ENCODE measurements around the gene STRIP1. TPM values are rescaled to one million over a fixed set of nuclear protein-coding genes. Genes with fewer than 3 reads are reported as not detected.

STRIP1 gene
- total RNA-seq, 4 donors from 2014 or later: 43.0 to 71.0 (median 57.6) TPM

DNA sequence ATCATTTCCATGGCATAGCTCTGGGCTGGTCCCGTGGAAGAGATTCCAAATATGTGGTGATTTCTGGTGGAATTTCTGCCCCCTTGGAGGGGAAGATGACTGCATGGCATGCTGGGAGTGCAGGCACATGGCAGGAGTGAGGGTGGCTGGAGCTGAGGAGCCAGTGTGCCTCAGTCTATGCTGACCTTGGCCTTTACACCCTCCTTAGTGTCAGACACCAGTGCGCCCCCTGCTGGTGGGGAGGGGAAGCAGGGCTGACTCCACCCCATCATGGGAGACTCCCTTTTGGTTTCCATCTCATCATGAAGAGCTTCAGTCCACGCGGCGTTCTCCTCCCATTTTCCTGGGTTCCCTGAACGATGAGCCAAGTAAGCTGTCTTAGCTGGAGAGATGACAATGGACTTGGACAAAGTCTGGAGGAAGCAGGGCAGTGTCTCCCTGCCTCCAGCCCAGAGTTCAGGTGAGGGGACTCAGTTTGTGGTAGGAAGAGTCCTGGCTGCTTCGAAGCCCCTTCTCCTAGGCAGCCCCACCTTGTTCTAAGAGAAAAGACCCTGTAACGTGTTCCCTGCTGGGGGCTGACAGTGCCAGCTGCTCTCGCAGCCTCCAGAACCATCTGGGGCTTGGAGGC, 25.7 kb downstream of the STRIP1 start:
- DNase-seq (ENCODE audit: low spot score in 2 of 2): no peak
- Histone ChIP-seq H3K4me3 (no peak overlapping the region), H3K9me3 (no peaks in the 10 kb centered on the region), H3K27me3 (no peaks in the 10 kb centered on the region), H3K36me3 (peaks cover 28% of the 10 kb centered on the region), H3K27ac (no peak overlapping the region), H3K4me1 (peaks cover 26% of the 10 kb centered on the region)
- TF ChIP-seq POLR2A (IDR thresholded peaks at IDR 0.05): no peak
- TF ChIP-seq, protein P1, sequence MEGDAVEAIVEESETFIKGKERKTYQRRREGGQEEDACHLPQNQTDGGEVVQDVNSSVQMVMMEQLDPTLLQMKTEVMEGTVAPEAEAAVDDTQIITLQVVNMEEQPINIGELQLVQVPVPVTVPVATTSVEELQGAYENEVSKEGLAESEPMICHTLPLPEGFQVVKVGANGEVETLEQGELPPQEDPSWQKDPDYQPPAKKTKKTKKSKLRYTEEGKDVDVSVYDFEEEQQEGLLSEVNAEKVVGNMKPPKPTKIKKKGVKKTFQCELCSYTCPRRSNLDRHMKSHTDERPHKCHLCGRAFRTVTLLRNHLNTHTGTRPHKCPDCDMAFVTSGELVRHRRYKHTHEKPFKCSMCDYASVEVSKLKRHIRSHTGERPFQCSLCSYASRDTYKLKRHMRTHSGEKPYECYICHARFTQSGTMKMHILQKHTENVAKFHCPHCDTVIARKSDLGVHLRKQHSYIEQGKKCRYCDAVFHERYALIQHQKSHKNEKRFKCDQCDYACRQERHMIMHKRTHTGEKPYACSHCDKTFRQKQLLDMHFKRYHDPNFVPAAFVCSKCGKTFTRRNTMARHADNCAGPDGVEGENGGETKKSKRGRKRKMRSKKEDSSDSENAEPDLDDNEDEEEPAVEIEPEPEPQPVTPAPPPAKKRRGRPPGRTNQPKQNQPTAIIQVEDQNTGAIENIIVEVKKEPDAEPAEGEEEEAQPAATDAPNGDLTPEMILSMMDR (IDR thresholded peaks at IDR 0.05): peak in 1 of 2 donors; percentile 72
- 86% methylated on average over 9 of the region's 9 CpGs for WGBS

DNA sequence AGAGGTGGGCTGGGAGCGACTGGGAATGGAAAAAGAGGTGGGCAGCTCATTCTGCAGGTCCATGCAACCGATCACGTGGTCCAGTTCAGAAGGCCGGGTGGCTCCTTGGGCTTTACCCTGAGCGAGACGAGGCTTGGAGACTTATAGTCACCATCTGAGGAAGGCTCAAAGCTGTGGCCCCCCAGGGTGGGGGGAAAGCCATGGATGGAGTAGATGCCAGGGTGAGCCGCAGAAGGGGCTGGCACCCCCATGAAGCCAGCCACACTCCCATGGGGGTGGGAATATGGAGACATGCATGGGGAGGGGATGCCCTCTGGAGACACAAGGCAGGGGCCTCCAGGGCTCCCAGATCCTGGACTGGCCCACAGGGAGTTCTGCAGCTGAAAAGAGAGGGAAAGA, 26.2 kb downstream of the STRIP1 start:
- no peak overlapping the region for H3K27ac ChIP-seq
- WGBS: 97% methylated on average over 6 of the region's 7 CpGs
- DNase-seq (ENCODE audit: low spot score in 2 of 2): no peak
- H3K9me3 ChIP-seq: no peaks in the 10 kb centered on the region
- TF ChIP-seq POLR2AphosphoS5 (IDR thresholded peaks at IDR 0.05) (no peak), EP300 (IDR thresholded peaks at IDR 0.05) (no peak)
- TF ChIP-seq, protein P1 (IDR thresholded peaks at IDR 0.05): no peak
- H3K4me1 ChIP-seq: peaks cover 26% of the 10 kb centered on the region
- no peaks in the 10 kb centered on the region for H3K27me3 ChIP-seq
- H3K4me3 ChIP-seq: no peak overlapping the region
- H3K36me3 ChIP-seq: peaks cover 24% of the 10 kb centered on the region

DNA sequence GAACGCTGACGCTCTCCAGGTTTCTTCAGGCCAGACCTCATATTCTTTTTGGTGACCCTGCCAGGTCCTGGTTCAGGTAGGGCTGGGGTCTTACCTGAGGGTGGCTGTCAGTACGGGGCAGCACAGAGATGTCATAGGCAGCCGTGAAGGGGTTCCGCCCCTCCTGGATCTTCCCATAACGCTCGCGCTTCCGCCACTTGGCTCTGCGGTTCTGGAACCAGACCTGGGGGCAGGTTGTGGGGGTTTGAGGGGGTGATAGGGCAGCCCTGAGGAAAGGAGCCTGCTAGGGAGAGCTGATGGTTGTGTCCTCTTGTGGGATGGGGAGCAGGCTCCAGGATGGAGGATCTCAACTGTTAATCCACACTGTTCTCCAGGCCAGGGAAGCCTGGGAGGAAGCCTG, 26.9 kb downstream of the STRIP1 start:
- DNase-seq (ENCODE audit: low spot score in 2 of 2): no peak
- H3K9me3 ChIP-seq: no peaks in the 10 kb centered on the region
- H3K4me3 ChIP-seq: no peak overlapping the region
- TF ChIP-seq POLR2A (IDR thresholded peaks at IDR 0.05): no peak
- TF ChIP-seq, protein P1 (IDR thresholded peaks at IDR 0.05): no peak
- 93% methylated on average over 10 of the region's 10 CpGs for WGBS
- H3K36me3 ChIP-seq: peaks cover 17% of the 10 kb centered on the region
- peaks cover 21% of the 10 kb centered on the region for H3K4me1 ChIP-seq
- H3K27me3 ChIP-seq: peaks cover 6% of the 10 kb centered on the region
- H3K27ac ChIP-seq: no peak overlapping the region

DNA sequence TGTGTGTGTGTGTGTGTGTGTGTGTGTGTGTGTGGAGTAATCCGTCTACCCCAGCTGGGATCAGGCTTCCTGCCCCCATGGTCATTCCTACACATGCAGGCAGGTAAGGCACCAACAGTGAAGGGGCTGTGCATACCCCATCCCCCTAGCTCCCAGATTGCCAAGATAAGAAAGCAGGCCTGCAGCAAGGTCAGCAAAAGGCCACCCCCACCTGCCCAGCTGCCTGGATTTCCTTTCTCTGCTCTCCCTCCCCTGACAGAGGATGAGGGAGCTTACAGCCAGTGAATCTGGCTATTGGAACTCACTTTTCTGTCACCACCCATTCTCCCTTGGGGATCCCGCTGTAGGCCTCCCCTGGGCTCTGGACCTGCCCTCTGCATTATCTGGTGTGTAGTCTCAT, 28.2 kb downstream of the STRIP1 start:
- Histone ChIP-seq H3K36me3 (peaks cover 4% of the 10 kb centered on the region), H3K27ac (no peak overlapping the region), H3K4me3 (no peak overlapping the region), H3K27me3 (peaks cover 19% of the 10 kb centered on the region), H3K4me1 (peaks cover 12% of the 10 kb centered on the region), H3K9me3 (no peaks in the 10 kb centered on the region)
- 87% methylated on average over 2 of the region's 2 CpGs for WGBS
- no peak for DNase-seq (ENCODE audit: low spot score in 2 of 2)
- TF ChIP-seq, protein P1 (IDR thresholded peaks at IDR 0.05): no peak
- TF ChIP-seq POLR2AphosphoS5 (IDR thresholded peaks at IDR 0.05): no peak
- TF ChIP-seq EP300 (IDR thresholded peaks at IDR 0.05): no peak
- TF ChIP-seq POLR2A (IDR thresholded peaks at IDR 0.05): no peak

DNA sequence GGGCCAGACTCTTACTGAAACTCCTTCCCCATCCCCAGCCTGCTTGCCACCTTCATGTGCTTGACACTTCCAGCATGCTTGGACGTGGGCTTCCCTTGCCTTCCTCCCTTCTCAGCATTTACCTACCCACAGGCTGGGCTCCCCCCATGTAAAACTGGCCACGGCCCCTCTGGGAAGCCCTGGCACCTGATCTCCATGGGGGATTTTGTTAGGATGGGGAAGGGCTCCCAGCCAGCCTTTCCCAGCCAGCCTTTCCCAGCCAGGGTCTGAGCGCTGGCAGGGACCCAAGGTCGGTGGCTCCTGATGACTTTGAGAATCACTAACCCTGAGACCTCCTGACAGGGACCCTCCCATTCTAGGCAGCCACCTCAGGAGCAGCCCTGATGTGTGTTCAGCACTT, 29.4 kb downstream of the STRIP1 start:
- TF ChIP-seq, protein P1 (IDR thresholded peaks at IDR 0.05): no peak
- no peak for TF ChIP-seq EP300 (IDR thresholded peaks at IDR 0.05)
- TF ChIP-seq POLR2AphosphoS5 (IDR thresholded peaks at IDR 0.05): no peak
- TF ChIP-seq POLR2A (IDR thresholded peaks at IDR 0.05): no peak
- H3K4me3 ChIP-seq: no peak overlapping the region
- H3K36me3 ChIP-seq: peaks cover 4% of the 10 kb centered on the region
- 48% methylated on average over 4 of the region's 4 CpGs for WGBS
- H3K27me3 ChIP-seq: peaks cover 31% of the 10 kb centered on the region
- DNase-seq (ENCODE audit: low spot score in 2 of 2): no peak
- peaks cover 14% of the 10 kb centered on the region for H3K4me1 ChIP-seq
- H3K9me3 ChIP-seq: no peaks in the 10 kb centered on the region
- no peak overlapping the region for H3K27ac ChIP-seq
